ENCODE data around the gene GADD45A. TPM values are rescaled to one million over a fixed set of nuclear protein-coding genes. Genes with fewer than 3 reads are reported as not detected.

The GADD45A gene
- total RNA-seq, 1 donor from 2014 or later: 107 TPM

GRCh38 chr1:67687649-67688048, 2.6 kb downstream of the GADD45A start:
- Histone ChIP-seq H3K36me3 (ENCODE audit: control insufficient read depth, insufficient read depth, low read length) (peaks cover 11% of the 10 kb centered on the region), H3K27me3 (ENCODE audit: control insufficient read depth, insufficient read depth, low read length) (no peaks in the 10 kb centered on the region), H3K4me3 (ENCODE audit: low read depth, low read length) (peak overlapping the region; percentile 94)
- TF ChIP-seq, protein P1, sequence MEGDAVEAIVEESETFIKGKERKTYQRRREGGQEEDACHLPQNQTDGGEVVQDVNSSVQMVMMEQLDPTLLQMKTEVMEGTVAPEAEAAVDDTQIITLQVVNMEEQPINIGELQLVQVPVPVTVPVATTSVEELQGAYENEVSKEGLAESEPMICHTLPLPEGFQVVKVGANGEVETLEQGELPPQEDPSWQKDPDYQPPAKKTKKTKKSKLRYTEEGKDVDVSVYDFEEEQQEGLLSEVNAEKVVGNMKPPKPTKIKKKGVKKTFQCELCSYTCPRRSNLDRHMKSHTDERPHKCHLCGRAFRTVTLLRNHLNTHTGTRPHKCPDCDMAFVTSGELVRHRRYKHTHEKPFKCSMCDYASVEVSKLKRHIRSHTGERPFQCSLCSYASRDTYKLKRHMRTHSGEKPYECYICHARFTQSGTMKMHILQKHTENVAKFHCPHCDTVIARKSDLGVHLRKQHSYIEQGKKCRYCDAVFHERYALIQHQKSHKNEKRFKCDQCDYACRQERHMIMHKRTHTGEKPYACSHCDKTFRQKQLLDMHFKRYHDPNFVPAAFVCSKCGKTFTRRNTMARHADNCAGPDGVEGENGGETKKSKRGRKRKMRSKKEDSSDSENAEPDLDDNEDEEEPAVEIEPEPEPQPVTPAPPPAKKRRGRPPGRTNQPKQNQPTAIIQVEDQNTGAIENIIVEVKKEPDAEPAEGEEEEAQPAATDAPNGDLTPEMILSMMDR (IDR thresholded peaks at IDR 0.05; ENCODE audit: insufficient read depth, low read length, severe bottlenecking): no peak
- DNase-seq (ENCODE audit: low read depth) (peak; percentile 49), FAIRE-seq (no peak)

DNA sequence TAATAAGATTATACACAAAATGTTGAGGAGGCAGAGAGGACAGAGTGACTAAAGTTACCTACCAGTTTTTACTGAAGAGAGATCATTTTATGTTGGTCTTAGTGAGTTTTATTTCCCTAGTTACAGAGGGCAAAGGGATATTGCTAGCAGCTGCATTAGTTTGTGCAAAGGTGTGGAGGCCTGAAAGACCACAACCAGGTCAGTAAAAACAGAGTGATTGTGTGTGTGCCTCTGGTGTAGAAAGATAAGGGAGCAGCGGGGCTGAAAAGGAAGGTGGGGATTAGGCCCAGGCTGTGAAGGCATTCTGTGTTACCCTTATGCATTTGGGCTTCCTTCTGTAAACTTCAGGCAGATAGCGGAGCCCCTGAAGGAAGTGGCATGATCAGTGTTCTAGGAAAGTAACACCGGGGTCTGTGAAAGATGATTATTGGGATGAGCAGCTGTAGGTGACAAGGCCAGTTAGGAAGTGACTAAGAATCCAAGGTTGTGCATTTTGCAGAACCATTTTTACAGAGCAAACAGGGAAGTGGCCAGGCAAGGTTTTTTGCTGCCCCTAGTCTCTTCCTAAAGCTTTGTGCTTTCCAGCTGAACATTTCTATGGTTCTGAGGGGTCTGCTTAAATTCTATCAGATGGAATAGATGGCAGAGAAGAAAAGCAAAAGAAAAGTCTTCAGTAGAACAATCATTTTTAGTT, 3.7 kb downstream of the GADD45A start:
- DNase-seq (ENCODE audit: low read depth): peak; percentile 69
- H3K36me3 ChIP-seq (ENCODE audit: control insufficient read depth, insufficient read depth, low read length): peaks cover 11% of the 10 kb centered on the region
- H3K27me3 ChIP-seq (ENCODE audit: control insufficient read depth, insufficient read depth, low read length): no peaks in the 10 kb centered on the region
- FAIRE-seq: no peak
- H3K4me3 ChIP-seq (ENCODE audit: low read depth, low read length): no peak overlapping the region
- TF ChIP-seq, protein P1 (IDR thresholded peaks at IDR 0.05; ENCODE audit: insufficient read depth, low read length, severe bottlenecking): no peak

DNA sequence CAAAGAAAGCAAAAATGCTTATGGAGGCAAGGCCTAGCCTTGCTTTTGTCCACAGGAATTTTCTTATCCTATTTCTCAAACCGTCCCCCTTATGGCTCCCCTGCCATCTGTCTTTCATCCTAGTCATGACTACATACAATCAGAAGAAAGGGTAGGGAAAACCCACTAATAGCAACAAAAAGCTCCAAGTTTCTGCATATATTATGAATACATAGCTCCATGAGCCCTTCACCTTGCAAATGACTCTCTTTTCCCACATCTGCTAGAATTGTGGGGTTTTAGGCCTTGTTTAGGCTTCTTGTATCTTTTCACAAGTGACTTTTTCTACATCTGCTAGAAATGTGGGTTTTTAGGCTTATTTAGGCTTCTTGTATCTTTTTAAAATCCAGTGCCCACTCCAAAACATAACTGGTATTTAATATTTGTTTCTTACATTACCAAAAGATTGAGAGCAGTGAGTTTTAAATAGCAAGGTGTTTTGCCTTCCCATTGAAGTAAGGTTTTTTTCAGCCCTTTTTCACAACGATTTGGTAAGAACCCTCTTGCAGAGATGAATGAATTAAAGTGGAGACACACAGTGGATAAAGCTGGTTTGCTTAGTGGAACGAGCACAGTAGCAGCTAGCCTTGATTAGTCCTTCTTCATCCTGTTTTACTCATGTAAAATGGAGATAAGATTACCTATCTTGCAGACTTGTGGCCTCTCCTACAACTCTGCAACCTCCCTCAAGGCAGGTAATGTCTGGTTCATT, 4.4 kb downstream of the GADD45A start:
- no peak for FAIRE-seq
- DNase-seq (ENCODE audit: low read depth): peak; percentile 88
- Histone ChIP-seq H3K27me3 (ENCODE audit: control insufficient read depth, insufficient read depth, low read length) (no peaks in the 10 kb centered on the region), H3K36me3 (ENCODE audit: control insufficient read depth, insufficient read depth, low read length) (peaks cover 11% of the 10 kb centered on the region), H3K4me3 (ENCODE audit: low read depth, low read length) (no peak overlapping the region)
- TF ChIP-seq, protein P1 (IDR thresholded peaks at IDR 0.05; ENCODE audit: insufficient read depth, low read length, severe bottlenecking): no peak

- no peak for FAIRE-seq
- DNase-seq (ENCODE audit: low read depth): no peak
- peaks cover 11% of the 10 kb centered on the region for H3K36me3 ChIP-seq (ENCODE audit: control insufficient read depth, insufficient read depth, low read length)
- no peak overlapping the region for H3K4me3 ChIP-seq (ENCODE audit: low read depth, low read length)
- H3K27me3 ChIP-seq (ENCODE audit: control insufficient read depth, insufficient read depth, low read length): no peaks in the 10 kb centered on the region
- TF ChIP-seq, protein P1 (IDR thresholded peaks at IDR 0.05; ENCODE audit: insufficient read depth, low read length, severe bottlenecking): no peak
Observed at GRCh38 chr1:67690018-67690363, 5.0 kb downstream of the GADD45A start.

- Histone ChIP-seq H3K4me3 (ENCODE audit: low read depth, low read length) (no peak overlapping the region), H3K36me3 (ENCODE audit: control insufficient read depth, insufficient read depth, low read length) (peaks cover 9% of the 10 kb centered on the region), H3K27me3 (ENCODE audit: control insufficient read depth, insufficient read depth, low read length) (no peaks in the 10 kb centered on the region)
- DNase-seq (ENCODE audit: low read depth) (peak; percentile 59), FAIRE-seq (no peak)
- TF ChIP-seq, protein P1 (IDR thresholded peaks at IDR 0.05; ENCODE audit: insufficient read depth, low read length, severe bottlenecking): no peak
Observed at GRCh38 chr1:67690411-67690810, 5.4 kb downstream of the GADD45A start.
